GM11168 (cell line): ENCODE data around the gene TNFRSF8.
"Not testable (repeated sequence)": the region's sequence is repeated elsewhere in the genome, so short reads cannot be mapped to it uniquely, and the experiment has no call there.

Experiments
- in situ Hi-C: fragments of 300-500 bp; cut with MboI; formaldehyde crosslinking; loops from one replicate; pipeline ENCODE4 v1.12.0; 2022; ENCODE audit warnings: low sequenced_read_pairs; ENCODE audit not compliant: unreplicated experiment

The TNFRSF8 gene

DNA sequence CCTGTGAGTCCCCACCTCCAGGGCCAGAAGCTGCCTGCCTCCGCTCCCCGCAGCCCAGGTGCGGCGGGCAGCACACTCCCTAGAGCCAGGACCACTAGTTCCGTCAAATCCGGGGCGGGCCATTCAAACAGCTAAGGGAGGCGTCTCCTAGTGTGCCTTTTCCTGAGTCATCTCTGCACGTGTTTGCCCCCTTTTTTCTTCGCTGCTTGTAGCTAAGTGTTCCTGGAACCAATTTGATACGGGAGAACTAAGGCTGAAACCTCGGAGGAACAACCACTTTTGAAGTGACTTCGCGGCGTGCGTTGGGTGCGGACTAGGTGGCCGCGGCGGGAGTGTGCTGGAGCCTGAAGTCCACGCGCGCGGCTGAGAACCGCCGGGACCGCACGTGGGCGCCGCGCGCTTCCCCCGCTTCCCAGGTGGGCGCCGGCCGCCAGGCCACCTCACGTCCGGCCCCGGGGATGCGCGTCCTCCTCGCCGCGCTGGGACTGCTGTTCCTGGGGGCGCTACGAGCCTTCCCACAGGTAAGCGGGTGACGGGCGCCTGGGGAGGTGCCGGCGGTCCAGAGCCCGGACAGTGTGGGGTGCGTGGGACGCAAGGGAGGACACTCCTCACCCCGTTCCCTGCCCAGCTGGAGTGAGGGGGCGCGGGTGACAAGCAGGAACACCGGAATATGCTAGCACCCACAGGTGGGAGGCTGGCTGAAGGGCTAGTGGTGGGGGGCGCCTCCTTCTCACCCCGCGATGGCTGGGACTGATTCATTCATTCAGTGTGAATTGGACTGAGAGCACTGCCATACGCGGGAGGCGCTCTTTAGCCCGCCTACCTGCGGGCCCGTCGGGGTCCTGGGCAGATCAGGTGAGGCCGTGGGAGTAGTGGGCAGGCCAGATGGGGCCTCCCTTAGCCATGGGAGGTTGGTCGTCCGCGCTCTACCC is at the start of gene TNFRSF8:
Gene TNFRSF8 (plus strand): TSS at position 163 of the 932 bp plus-strand sequence. CDS start 296 bp downstream, at position 459.
- in situ Hi-C loops, result no loop called here

GRCh38 chr1:12014141-12014991 is 48.7 kb upstream of the TNFRSF8 start:
- in situ Hi-C loops, result loop anchor here (10.0 kb wide), 1 partner anchor 60 kb away; no protein-coding TSS in a partner anchor

DNA sequence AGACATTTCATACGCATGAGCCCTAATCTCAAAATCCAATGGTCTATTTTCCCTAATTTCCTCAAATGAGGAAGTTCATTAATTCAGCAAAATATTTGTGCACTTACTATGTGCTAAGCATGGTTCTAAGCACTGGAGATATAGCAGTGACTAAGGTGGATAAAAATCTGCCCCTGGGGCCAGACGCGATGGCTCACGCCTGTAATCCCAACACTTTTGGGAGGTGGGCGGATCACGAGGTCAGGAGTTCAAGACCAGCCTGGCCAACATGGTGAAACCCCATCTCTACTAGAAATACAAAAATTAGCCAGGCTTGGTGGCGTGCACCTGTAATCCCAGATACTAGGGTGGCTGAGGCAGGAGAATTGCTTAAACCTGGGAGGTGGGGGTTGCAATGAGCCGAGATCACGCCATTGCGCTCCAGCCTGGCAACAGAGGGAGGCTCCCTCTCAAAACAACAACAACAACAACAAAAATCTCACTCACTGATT is 48.1 kb upstream of the TNFRSF8 start:
- in situ Hi-C loops, result loop anchor here (10.0 kb wide), 1 partner anchor 60 kb away; no protein-coding TSS in a partner anchor

DNA sequence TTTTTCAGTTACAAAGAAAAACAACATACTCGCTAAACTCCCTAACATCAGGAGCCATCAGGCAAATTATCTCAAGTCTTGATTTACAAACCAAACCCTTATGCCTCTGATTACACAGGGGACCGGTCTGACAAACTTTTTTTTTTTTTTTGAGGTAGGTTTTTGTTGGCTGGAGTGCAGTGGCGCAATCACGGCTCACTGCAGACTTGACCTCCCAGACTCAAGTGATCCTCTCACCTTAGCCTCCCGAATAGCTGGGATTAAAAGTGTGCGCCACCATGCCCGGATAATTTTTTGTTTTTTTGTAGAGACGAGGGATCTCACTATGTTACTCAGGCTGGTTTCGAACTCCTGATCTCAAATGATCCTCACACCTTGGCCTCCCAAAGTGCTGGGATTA is 47.6 kb upstream of the TNFRSF8 start:
- in situ Hi-C loops, result loop anchor here (10.0 kb wide), 1 partner anchor 59 kb away; no protein-coding TSS in a partner anchor

DNA sequence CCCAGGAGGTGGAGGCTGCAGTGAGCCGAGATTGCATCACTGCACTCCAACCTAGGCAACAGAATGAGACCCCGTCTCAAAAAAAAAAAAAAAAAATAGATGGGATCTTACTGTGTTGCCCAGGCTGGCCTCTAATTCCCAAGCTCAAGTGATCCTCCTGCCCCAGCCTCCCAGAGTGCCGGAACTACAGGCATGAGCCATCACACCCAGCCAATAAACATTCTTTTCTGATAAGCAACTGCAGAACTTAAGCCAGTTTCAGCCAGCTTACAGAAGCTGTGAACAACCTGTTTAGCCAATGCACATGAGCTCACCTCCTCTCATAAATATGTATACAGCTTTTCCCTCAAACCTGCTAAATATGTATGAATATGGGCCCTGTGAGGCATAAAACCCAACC is 46.9 kb upstream of the TNFRSF8 start:
- in situ Hi-C loops, result loop anchor here (10.0 kb wide), 1 partner anchor 59 kb away; no protein-coding TSS in a partner anchor

DNA sequence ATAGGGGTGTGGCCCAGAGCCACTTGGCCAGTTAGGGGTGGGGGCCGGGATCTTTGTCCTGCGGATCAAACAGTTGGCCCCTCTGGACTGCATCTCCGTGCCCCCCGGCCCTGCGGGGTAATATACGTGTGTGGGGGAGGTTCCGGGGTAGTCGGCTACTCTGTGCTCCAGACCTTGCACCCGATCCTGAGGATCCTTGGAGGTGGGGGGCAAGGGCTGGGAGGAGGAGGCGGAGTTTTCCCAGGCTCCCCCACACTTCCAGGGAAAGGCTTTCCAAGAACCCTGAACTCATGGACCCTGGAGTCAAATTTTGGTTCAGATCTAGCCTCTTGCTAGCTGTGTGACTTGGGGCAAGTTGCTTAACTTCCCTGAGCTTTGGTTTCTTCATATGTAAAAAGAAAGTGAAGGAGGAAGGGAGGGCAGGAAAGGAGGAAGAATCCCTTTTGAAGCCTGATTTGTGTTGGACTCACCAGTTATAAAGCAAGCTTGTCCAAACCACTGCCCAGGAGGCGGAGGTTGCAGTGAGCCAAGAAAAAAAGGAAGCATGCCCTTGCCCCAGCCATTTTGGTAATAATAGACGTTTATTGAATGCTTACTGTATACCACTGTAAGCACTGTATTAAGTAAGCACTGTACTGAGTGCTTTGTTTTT is 43.1 kb upstream of the TNFRSF8 start:
- in situ Hi-C loops, result loop anchor here (10.0 kb wide), 1 partner anchor 55 kb away; no protein-coding TSS in a partner anchor

- in situ Hi-C loops, result no loop called here
These were observed 41.5 kb upstream of the TNFRSF8 start for GRCh38 chr1:12021616-12022015.

DNA sequence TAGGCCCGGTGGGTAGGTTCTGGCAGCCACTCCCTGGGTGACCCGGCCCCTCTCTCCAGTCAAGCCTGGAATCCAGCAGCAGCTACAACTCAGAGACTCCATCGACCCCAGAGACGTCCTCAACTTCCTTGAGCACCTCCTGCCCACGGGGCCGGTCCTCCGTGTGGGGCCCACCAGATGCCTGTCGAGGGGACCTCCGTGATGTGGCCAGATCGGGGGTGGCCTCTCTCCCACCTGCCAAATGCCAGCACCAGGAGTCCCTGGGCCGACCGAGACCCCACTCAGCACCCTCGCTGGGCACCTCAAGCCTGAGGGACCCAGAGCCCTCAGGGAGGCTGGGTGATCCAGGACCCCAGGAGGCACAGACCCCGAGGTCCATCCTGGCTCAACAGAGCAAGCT is 41.1 kb upstream of the TNFRSF8 start:
- in situ Hi-C loops, result no loop called here

GRCh38 chr1:12026586-12026985 is 36.5 kb upstream of the TNFRSF8 start:
- in situ Hi-C loops, result no loop called here

DNA sequence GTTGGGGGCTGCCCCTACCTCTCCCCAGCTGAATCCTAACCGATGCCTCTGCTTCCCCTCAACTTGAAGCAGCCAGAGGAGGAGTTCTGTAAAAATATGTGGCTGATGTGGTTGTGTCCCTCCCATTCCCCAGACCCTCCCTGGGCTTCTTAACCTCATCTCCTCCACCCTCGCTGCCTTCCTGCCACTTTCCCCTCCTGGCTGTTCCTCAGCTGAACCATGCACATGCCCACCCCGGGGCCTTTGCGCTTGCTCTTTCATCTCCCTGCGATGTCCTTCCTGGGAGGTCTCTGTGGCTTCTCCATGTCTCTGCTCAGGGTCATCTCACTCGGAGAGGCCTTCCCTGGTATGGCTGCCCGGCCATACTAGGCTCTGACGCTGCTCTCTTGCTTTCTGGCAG is 34.9 kb upstream of the TNFRSF8 start:
- in situ Hi-C loops, result no loop called here

- in situ Hi-C loops, result no loop called here
These were observed 34.1 kb upstream of the TNFRSF8 start for GRCh38 chr1:12028957-12029511.

DNA sequence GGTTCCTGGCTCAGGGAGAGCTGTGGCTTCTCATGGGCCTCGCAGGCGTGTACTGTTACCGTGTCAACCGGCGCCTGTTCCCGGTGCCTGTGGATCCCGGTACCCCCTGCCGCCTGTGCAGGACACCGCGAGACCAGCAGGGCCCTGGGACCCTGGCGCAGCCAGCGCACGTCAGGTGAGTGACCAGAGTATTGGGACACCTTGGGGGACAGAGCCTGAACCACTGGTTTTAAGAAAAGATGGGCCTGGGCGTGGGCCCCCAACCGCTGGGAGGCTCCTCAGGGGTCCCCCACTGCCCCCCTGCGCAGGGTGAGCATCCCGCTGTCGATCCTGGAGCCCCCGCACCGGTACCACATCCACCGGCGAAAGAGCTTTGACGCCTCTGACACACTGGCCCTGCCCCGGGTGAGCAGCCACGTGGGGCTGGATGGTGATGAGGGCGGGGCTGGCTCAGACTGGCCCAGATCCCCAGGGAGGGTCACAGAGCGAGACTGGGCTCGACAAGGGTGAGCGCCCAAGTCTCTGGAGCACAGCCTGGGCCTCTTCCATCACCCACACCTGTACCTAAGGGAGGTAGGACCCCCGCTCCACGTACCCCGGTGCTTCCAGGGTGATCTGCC is 33.3 kb upstream of the TNFRSF8 start:
- in situ Hi-C loops, result no loop called here

- in situ Hi-C loops, result no loop called here
These were observed 31.8 kb upstream of the TNFRSF8 start for GRCh38 chr1:12031039-12031980.

DNA sequence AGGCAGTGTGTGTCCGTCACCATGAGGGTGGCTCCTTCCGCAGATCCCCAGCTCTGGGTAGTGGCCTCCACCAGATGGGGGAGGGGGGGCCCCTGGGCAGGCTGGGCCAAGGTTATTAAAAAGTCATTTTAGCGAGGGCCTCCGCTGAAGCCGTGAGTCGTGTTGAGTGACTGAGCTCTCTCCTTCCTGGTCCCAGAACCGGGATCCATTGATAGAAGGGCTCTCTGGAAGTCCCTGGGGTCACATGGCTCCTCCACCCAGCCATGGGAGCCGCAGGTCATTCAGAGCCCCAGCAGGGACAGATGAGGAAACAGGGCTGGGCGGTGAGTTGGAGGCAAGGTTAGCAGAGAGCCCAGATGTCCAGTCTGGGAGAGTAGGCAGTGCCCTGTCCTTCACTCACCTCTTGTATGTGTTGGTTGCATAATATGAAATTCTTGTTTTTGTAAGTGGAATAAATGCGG is 30.9 kb upstream of the TNFRSF8 start:
- in situ Hi-C loops, result no loop called here

DNA sequence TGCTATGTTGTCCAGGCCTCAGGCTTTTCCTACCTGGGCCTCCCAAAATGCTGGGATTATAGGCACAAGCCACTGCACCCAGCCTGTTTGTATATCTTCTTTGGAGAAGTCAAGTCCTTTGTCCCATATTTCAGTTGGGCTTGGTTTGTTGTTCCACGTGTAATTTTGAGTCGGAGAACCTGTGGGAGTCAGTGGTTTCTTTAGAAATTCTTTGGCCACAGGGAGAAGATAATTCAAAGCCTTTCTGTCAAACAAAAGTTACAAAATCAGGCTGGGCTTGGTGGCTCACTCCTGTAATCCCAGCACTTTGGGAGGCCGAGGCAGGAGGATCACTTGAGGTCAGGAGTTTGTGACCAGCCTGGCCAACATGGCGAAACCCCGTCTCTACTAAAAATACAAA is 29.7 kb upstream of the TNFRSF8 start:
- in situ Hi-C loops, result not testable (repeated sequence)

DNA sequence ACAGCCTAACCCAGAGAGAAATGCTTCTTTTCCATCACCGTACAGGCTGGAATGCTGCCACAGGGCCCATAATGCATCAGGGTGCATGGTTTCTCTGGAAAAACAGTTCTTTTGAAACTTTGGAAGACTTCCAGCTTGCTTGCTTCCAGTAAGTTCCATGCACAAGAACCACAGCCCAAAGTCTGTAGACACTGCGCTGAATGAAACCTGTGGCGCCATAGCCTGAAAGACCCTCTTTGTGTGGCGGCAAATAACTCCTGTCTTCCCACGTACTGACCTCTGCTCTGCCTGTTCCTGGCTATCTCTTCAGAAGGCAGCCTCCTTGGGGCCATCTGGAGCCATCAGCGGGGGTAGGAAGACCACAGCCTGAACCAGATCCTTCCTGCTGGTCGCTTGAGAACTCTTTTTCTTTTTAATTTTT is 28.7 kb upstream of the TNFRSF8 start:
- in situ Hi-C loops, result no loop called here

GRCh38 chr1:12035312-12035711 is 27.8 kb upstream of the TNFRSF8 start:
- in situ Hi-C loops, result no loop called here
